Nephron (organoid): Measurements from ENCODE around the gene PLA2G4E.

Source experiments
- H3K27ac Mint-ChIP-seq, 3 experiments: 2 replicates each; pipeline ENCODE4 v1.8.0; 2020; ENCODE audit warnings: mixed read lengths in 3 of 3, mild to moderate bottlenecking in 2 of 3, moderate library complexity in 1 of 3
- H3K27me3 Mint-ChIP-seq: 2 replicates; pipeline ENCODE4 v1.8.0; 2021; ENCODE audit warnings: low read depth, mild to moderate bottlenecking, moderate library complexity, mixed read lengths
- H3K36me3 Mint-ChIP-seq: 2 replicates; pipeline ENCODE4 v1.8.0; 2020; ENCODE audit warnings: low read depth, mixed read lengths
- H3K4me1 Mint-ChIP-seq: 2 replicates; pipeline ENCODE4 v1.8.0; 2020; ENCODE audit warnings: mixed read lengths
- H3K4me3 Mint-ChIP-seq, 3 experiments: 2 replicates each; pipeline ENCODE4 v1.8.0; 2020; ENCODE audit warnings: mild to moderate bottlenecking in 3 of 3, mixed read lengths in 3 of 3, moderate library complexity in 2 of 3
- H3K9me3 Mint-ChIP-seq: 2 replicates; pipeline ENCODE4 v1.8.0; 2020; ENCODE audit warnings: mixed read lengths
- TF ChIP-seq, protein P1 (sequence below), 3 experiments: fragments of 200-600 bp; sonication (generic); IDR thresholded peaks; one replicate each; pipeline ENCODE4 v1.5.0; 2021; ENCODE audit warnings: antibody characterized with exemption in 3 of 3; ENCODE audit not compliant: unreplicated experiment in 3 of 3

The PLA2G4E gene

GRCh38 chr15:41939986-41940385 is 80.9 kb downstream of the PLA2G4E start:
- TF ChIP-seq, protein P1, sequence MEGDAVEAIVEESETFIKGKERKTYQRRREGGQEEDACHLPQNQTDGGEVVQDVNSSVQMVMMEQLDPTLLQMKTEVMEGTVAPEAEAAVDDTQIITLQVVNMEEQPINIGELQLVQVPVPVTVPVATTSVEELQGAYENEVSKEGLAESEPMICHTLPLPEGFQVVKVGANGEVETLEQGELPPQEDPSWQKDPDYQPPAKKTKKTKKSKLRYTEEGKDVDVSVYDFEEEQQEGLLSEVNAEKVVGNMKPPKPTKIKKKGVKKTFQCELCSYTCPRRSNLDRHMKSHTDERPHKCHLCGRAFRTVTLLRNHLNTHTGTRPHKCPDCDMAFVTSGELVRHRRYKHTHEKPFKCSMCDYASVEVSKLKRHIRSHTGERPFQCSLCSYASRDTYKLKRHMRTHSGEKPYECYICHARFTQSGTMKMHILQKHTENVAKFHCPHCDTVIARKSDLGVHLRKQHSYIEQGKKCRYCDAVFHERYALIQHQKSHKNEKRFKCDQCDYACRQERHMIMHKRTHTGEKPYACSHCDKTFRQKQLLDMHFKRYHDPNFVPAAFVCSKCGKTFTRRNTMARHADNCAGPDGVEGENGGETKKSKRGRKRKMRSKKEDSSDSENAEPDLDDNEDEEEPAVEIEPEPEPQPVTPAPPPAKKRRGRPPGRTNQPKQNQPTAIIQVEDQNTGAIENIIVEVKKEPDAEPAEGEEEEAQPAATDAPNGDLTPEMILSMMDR (IDR thresholded peaks at IDR 0.05; ENCODE audit: unreplicated experiment in 3 of 3) = no peak
- peaks cover under 1% of the 10 kb centered on the region for H3K27me3 Mint-ChIP-seq
- peak overlapping the region; percentile 36 to 67 (median 65) for H3K27ac Mint-ChIP-seq

GRCh38 chr15:41937568-41937923 is 83.3 kb downstream of the PLA2G4E start:
- no peak overlapping the region for H3K27ac Mint-ChIP-seq
- no peaks in the 10 kb centered on the region for H3K9me3 Mint-ChIP-seq
- no peak overlapping the region for H3K4me3 Mint-ChIP-seq

More at GRCh38 chr15:41939986-41940385, 80.9 kb downstream of the PLA2G4E start:
- no peaks in the 10 kb centered on the region for H3K9me3 Mint-ChIP-seq
- no peaks in the 10 kb centered on the region for H3K36me3 Mint-ChIP-seq
- peak overlapping the region in 1 of 3 experiments; percentile 9 for H3K4me3 Mint-ChIP-seq
- H3K4me1 Mint-ChIP-seq = peaks cover 50% of the 10 kb centered on the region

DNA sequence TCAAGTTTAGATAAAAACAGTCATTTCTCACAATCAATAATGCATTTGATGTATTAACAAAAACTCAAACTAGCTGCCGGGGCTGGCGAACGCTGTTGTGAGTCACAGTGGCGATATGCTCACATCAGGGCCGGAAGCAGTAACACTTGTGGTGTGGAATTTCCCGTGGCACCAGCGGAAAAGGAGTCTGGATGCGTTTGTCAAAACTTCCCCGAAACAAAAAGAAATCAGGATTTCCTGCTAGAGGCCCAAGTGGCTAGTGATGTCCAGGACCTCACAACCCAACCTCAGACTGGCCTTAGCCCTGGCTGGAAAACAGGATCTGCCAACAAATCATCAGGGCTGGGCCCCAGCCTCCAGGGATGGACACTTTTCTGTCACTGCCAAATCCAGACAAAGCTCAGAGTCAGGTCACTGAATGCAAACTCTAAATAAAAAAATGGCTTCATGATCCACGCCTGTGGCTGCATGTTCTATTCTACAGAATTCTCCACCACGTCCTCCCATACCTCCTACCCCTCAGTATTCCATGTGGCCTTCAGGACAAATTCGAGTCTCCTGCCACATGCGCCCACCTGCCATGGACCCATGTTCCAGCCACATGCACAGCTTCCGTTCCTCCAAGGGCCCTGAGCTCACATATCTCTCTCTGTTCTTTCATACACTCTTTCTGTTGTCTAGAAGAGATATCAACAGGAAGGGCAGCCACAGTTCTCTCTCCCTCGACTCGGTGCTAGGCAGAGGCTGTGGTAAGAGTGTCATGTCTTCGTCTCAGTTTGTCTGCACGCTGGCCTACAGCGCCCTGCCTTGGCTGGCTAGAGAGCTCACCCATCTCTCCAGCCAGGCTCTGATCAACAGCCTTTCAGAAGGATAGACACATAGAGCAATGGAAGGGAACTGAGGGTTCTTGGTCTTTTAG is 83.9 kb downstream of the PLA2G4E start:
- Mint-ChIP-seq H3K27me3 (peaks cover 4% of the 10 kb centered on the region), H3K27ac (no peak overlapping the region), H3K36me3 (no peaks in the 10 kb centered on the region), H3K9me3 (no peaks in the 10 kb centered on the region), H3K4me3 (no peak overlapping the region), H3K4me1 (peaks cover 40% of the 10 kb centered on the region)
- TF ChIP-seq, protein P1 (IDR thresholded peaks at IDR 0.05; ENCODE audit: unreplicated experiment in 3 of 3) = no peak

More at GRCh38 chr15:41937568-41937923, 83.3 kb downstream of the PLA2G4E start:
- H3K27me3 Mint-ChIP-seq = peaks cover 4% of the 10 kb centered on the region
- no peaks in the 10 kb centered on the region for H3K36me3 Mint-ChIP-seq
- TF ChIP-seq, protein P1 (IDR thresholded peaks at IDR 0.05; ENCODE audit: unreplicated experiment in 3 of 3) = no peak
- H3K4me1 Mint-ChIP-seq = peaks cover 39% of the 10 kb centered on the region

DNA sequence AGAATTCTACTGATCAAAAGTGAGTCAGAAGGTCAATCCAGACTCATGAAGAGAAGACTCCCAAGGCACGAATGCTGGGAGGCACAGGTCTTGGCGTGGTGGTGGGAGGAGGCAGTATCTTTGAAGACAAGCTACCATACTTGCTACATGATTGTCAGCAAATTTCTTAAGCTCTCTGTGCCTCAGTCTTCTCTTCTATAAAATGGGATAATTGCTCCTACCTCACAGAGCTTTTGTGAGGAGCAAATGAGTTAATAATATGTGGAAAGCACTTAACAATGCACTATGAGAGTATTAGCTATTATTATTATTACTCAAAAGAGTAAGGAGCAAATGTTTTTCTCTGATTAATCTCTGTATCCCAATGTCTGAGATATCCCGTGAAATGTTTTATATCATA is 84.7 kb downstream of the PLA2G4E start:
- no peaks in the 10 kb centered on the region for H3K9me3 Mint-ChIP-seq
- H3K4me3 Mint-ChIP-seq = no peak overlapping the region
- no peaks in the 10 kb centered on the region for H3K36me3 Mint-ChIP-seq
- peaks cover 41% of the 10 kb centered on the region for H3K4me1 Mint-ChIP-seq
- H3K27me3 Mint-ChIP-seq = peaks cover 4% of the 10 kb centered on the region
- TF ChIP-seq, protein P1 (IDR thresholded peaks at IDR 0.05; ENCODE audit: unreplicated experiment in 3 of 3) = no peak
- no peak overlapping the region for H3K27ac Mint-ChIP-seq

GRCh38 chr15:41935566-41936020 is 85.2 kb downstream of the PLA2G4E start:
- H3K4me1 Mint-ChIP-seq = peaks cover 38% of the 10 kb centered on the region
- H3K27ac Mint-ChIP-seq = no peak overlapping the region
- TF ChIP-seq, protein P1 (IDR thresholded peaks at IDR 0.05; ENCODE audit: unreplicated experiment in 3 of 3) = no peak
- no peaks in the 10 kb centered on the region for H3K36me3 Mint-ChIP-seq
- no peak overlapping the region for H3K4me3 Mint-ChIP-seq
- H3K27me3 Mint-ChIP-seq = peaks cover 4% of the 10 kb centered on the region
- H3K9me3 Mint-ChIP-seq = no peaks in the 10 kb centered on the region
